Measurements from ENCODE around the gene LBR. TPM values are rescaled to one million over a fixed set of nuclear protein-coding genes. Genes with fewer than 3 reads are reported as not detected.

The LBR gene
- total RNA-seq, 1 donor from 2014 or later = 73.4 TPM

DNA sequence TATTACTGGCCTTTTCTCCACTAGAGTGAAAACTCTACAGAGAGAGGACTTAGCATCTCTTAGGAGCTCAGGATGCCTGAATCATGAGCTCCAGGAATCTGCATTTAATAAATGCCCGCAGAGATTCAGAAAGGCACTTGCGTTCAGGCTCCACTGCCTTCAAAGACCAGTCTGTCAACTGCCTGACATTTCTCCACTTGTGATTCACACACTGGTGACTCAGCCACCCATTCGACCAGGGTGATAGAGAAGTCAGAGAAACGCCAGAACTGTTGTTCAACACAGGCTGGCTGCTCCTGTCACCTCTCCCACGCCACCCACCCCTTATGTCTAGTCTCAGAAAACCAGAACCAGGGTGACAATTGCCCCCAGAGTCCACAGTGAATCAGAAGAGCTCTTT is 26.9 kb upstream of the LBR start:
- no peak for DNase-seq (ENCODE audit: low spot score in 2 of 2, unreplicated experiment in 2 of 2)
- Mint-ChIP-seq H3K4me3 (no peak overlapping the region), H3K27ac (no peak overlapping the region), H3K36me3 (no peaks in the 10 kb centered on the region), H3K9me3 (peaks cover 3% of the 10 kb centered on the region), H3K27me3 (ENCODE audit: low read depth) (no peaks in the 10 kb centered on the region), H3K4me1 (peaks cover 1% of the 10 kb centered on the region)
- TF ChIP-seq, protein P1, sequence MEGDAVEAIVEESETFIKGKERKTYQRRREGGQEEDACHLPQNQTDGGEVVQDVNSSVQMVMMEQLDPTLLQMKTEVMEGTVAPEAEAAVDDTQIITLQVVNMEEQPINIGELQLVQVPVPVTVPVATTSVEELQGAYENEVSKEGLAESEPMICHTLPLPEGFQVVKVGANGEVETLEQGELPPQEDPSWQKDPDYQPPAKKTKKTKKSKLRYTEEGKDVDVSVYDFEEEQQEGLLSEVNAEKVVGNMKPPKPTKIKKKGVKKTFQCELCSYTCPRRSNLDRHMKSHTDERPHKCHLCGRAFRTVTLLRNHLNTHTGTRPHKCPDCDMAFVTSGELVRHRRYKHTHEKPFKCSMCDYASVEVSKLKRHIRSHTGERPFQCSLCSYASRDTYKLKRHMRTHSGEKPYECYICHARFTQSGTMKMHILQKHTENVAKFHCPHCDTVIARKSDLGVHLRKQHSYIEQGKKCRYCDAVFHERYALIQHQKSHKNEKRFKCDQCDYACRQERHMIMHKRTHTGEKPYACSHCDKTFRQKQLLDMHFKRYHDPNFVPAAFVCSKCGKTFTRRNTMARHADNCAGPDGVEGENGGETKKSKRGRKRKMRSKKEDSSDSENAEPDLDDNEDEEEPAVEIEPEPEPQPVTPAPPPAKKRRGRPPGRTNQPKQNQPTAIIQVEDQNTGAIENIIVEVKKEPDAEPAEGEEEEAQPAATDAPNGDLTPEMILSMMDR (IDR thresholded peaks at IDR 0.05; ENCODE audit: unreplicated experiment) = no peak

GRCh38 chr1:225453797-225454648 is 26.2 kb upstream of the LBR start:
- no peak for DNase-seq (ENCODE audit: low spot score in 2 of 2, unreplicated experiment in 2 of 2)
- H3K4me1 Mint-ChIP-seq = no peaks in the 10 kb centered on the region

DNA sequence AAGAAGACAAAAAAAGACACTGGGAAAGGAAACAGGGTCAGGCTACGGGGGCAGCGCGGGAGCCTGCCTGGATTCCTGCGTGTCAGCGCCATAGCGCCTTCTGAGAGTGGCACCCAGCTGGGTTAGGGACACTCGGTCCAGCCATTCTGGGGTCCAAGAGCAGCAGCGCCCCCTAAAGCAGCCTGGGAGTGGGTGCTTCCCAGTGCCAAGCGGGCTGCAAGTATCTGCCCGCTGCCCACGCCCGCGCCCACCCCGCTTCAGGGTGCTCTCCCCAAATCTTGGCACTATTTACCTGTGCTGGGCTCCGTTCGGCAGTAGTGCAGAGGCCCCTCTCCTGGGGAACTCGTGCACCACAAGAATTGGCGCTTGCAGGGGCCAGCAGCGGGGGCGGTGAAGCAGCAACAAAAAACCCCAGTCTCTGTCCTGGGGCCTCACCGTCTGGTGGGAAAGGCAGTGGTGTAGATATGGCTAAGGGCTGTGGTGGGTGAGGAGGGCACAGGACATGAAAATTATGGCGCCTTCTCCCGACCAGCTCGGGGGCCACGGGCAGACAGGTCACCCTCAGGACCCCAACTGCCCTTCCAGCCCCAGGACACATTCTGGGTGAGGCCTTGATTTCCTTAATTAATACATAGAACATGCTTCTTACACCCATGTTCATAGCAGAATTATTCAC is 24.1 kb upstream of the LBR start:
- H3K36me3 Mint-ChIP-seq = no peaks in the 10 kb centered on the region
- no peak for DNase-seq (ENCODE audit: low spot score in 2 of 2, unreplicated experiment in 2 of 2)
- no peak overlapping the region for H3K4me3 Mint-ChIP-seq
- H3K4me1 Mint-ChIP-seq = peaks cover 13% of the 10 kb centered on the region
- no peak overlapping the region for H3K27ac Mint-ChIP-seq
- peaks cover 3% of the 10 kb centered on the region for H3K9me3 Mint-ChIP-seq
- no peaks in the 10 kb centered on the region for H3K27me3 Mint-ChIP-seq (ENCODE audit: low read depth)
- TF ChIP-seq, protein P1 (IDR thresholded peaks at IDR 0.05; ENCODE audit: unreplicated experiment) = peak; percentile 12

More at GRCh38 chr1:225453797-225454648, 26.2 kb upstream of the LBR start:
- TF ChIP-seq, protein P1 (IDR thresholded peaks at IDR 0.05; ENCODE audit: unreplicated experiment) = no peak
- no peaks in the 10 kb centered on the region for H3K27me3 Mint-ChIP-seq (ENCODE audit: low read depth)
- no peaks in the 10 kb centered on the region for H3K36me3 Mint-ChIP-seq
- H3K4me3 Mint-ChIP-seq = no peak overlapping the region
- H3K9me3 Mint-ChIP-seq = peaks cover 3% of the 10 kb centered on the region
- no peak overlapping the region for H3K27ac Mint-ChIP-seq

DNA sequence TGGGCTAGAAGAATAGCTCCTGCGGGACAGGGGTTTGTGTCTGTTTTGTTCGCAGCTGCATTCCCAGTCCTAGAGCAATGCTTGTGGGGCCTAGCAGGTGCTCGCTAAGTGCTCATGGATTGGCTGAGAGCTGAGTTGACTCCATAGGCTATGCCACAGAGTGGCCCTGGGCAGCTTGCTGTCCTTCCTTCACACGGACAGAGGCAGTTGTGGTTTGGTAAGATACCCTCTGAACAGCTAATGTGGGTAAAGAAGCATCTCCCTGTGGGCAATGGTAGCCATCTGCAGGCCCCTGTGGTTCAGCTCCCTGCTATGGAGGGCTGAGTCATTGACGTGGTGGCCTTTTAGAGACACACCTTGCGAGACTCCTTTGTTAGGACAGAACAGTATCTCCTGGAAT is 23.5 kb upstream of the LBR start:
- Mint-ChIP-seq H3K9me3 (no peaks in the 10 kb centered on the region), H3K4me3 (no peak overlapping the region), H3K36me3 (no peaks in the 10 kb centered on the region), H3K27me3 (ENCODE audit: low read depth) (no peaks in the 10 kb centered on the region), H3K27ac (no peak overlapping the region), H3K4me1 (peaks cover 19% of the 10 kb centered on the region)
- TF ChIP-seq, protein P1 (IDR thresholded peaks at IDR 0.05; ENCODE audit: unreplicated experiment) = no peak
- DNase-seq (ENCODE audit: low spot score in 2 of 2, unreplicated experiment in 2 of 2) = no peak

DNA sequence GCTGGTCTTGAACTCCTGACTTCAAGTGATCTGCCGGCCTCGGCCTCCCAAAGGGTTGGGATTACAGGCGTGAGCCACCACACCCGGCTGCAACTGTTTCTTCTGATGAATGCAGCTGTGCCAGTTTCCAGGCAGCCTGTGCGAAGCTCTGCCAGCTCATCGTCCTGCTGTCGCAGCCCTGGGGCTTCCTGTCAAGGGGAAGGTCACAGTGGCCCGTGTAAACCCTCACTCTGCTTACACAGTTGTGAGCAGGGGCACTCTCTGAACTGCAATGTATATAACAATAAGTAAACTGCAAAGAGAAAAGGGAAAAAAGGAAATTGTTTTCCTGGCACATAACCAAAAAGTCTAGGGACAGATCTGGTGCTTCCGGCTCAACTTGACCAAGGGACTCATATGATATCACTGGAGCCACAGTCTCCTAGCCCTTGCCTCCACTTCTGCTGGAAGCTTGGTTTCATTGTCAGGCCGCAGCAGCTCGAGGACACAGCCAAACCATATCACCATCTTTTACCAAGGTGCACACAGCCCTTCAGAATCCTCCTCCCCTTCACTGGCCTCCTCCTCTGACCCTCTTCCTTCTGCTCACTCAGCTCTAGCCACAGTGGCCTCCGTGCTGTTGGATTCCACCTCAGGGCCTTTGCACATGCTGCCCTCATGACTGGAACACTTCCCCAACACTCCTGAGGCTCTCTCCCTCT is 22.8 kb upstream of the LBR start:
- no peaks in the 10 kb centered on the region for H3K36me3 Mint-ChIP-seq
- TF ChIP-seq, protein P1 (IDR thresholded peaks at IDR 0.05; ENCODE audit: unreplicated experiment) = no peak
- H3K27ac Mint-ChIP-seq = no peak overlapping the region
- no peak overlapping the region for H3K4me3 Mint-ChIP-seq
- DNase-seq (ENCODE audit: low spot score in 2 of 2, unreplicated experiment in 2 of 2) = no peak
- H3K27me3 Mint-ChIP-seq (ENCODE audit: low read depth) = no peaks in the 10 kb centered on the region
- no peaks in the 10 kb centered on the region for H3K9me3 Mint-ChIP-seq
- H3K4me1 Mint-ChIP-seq = peaks cover 26% of the 10 kb centered on the region

Measured in mesothelial cell of epicardium (in vitro differentiated cells).